Measurements from ENCODE around the gene FOXO1. TPM values are rescaled to one million over a fixed set of nuclear protein-coding genes. Genes with fewer than 3 reads are reported as not detected.

Gene FOXO1
- total and polyA plus RNA-seq, 2 of the 13 experiments (the other 11 are each of a cell fraction or from before 2014, with no cell fraction given): 8.1 to 13.1 TPM

GRCh38 chr13:40644838-40645604, 21.4 kb downstream of the FOXO1 start:
- no peak for FAIRE-seq
- TF ChIP-seq MEIS2 (CRISPR knock-in tag; IDR thresholded peaks at IDR 0.05) (no peak), ZBTB44 (CRISPR knock-in tag; IDR thresholded peaks at IDR 0.05) (no peak), POLR2AphosphoS2 (IDR thresholded peaks at IDR 0.05; ENCODE audit: low read depth, low read length) (no peak)
- TF ChIP-seq, protein P1, sequence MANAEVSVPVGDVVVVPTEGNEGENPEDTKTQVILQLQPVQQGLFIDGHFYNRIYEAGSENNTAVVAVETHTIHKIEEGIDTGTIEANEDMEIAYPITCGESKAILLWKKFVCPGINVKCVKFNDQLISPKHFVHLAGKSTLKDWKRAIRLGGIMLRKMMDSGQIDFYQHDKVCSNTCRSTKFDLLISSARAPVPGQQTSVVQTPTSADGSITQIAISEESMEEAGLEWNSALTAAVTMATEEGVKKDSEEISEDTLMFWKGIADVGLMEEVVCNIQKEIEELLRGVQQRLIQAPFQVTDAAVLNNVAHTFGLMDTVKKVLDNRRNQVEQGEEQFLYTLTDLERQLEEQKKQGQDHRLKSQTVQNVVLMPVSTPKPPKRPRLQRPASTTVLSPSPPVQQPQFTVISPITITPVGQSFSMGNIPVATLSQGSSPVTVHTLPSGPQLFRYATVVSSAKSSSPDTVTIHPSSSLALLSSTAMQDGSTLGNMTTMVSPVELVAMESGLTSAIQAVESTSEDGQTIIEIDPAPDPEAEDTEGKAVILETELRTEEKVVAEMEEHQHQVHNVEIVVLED (CRISPR knock-in tag; IDR thresholded peaks at IDR 0.05; ENCODE audit: borderline replicate concordance): 0 out of 2 replicates have a peak, but pooled peaks have one; percentile 19
- TF ChIP-seq, protein P2, sequence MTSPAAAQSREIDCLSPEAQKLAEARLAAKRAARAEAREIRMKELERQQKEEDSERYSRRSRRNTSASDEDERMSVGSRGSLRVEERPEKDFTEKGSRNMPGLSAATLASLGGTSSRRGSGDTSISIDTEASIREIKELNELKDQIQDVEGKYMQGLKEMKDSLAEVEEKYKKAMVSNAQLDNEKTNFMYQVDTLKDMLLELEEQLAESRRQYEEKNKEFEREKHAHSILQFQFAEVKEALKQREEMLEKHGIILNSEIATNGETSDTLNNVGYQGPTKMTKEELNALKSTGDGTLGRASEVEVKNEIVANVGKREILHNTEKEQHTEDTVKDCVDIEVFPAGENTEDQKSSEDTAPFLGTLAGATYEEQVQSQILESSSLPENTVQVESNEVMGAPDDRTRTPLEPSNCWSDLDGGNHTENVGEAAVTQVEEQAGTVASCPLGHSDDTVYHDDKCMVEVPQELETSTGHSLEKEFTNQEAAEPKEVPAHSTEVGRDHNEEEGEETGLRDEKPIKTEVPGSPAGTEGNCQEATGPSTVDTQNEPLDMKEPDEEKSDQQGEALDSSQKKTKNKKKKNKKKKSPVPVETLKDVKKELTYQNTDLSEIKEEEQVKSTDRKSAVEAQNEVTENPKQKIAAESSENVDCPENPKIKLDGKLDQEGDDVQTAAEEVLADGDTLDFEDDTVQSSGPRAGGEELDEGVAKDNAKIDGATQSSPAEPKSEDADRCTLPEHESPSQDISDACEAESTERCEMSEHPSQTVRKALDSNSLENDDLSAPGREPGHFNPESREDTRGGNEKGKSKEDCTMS (CRISPR knock-in tag; conservative IDR thresholded peaks at IDR 0.05): no peak
- no peak for DNase-seq (ENCODE audit: low spot score)
- ATAC-seq: no peak
- Histone ChIP-seq H3K79me2 (ENCODE audit: insufficient read depth, low read length) (peaks cover 99% of the 10 kb centered on the region), H3K4me1 (ENCODE audit: insufficient read depth, low read length) (peaks cover 58% of the 10 kb centered on the region), H3K27me3 (ENCODE audit: control insufficient read depth in 1 of 2, insufficient read depth in 2 of 2, low read length in 2 of 2) (no peaks in the 10 kb centered on the region), H3K9ac (ENCODE audit: insufficient read depth, low read depth, low read length) (no peak overlapping the region), H3K9me3 (ENCODE audit: low read length) (no peaks in the 10 kb centered on the region), H4K20me1 (ENCODE audit: insufficient read depth, low read length) (peaks cover 87% of the 10 kb centered on the region), H3K27ac (ENCODE audit: extremely low read length, insufficient read depth, low read length) (no peak overlapping the region), H3K36me3 (replicated peaks in 1 of 2; ENCODE audit: control insufficient read depth in 1 of 2, insufficient read depth in 2 of 2, low read length in 2 of 2) (peaks cover 0 to 2% of the 10 kb centered on the region in 2 experiments; a peak in 2 of 5 replicates), H3K4me3 (replicated peaks in 1 of 3; ENCODE audit: insufficient read depth in 1 of 3, low read depth in 2 of 3, low read length in 3 of 3) (no peak overlapping the region), H2AFZ (ENCODE audit: low read length) (no peak overlapping the region), H3K4me2 (ENCODE audit: low read depth, low read length) (no peak overlapping the region)
- WGBS (ENCODE audit: low lambda C conversion rate): 98% methylated on average over 3 of the region's 3 CpGs
- CTCF ChIA-PET (ENCODE audit: low intra/inter-chr PET ratio, low total read pairs): no interaction called here
- no TSS peak for BruUV-seq (replicated peaks)
- intact Hi-C loops (cut with micrococcal nuclease; ENCODE audit: unreplicated experiment): no loop called here
- in situ Hi-C loops (cut with HindIII; ENCODE audit: extremely low pct_ligation_motif_present, low pct_unique_long_range_greater_than_20kb): no loop called here
- POLR2A ChIA-PET: no interaction called here
